HFF-Myc (cell line): ENCODE data around the gene CORO7.

Experiments used
- DNase-seq: peaks from one replicate; pipeline ENCODE4 v3.0.0-alpha.2; 2011; ENCODE audit warnings: low read depth; ENCODE audit errors: extremely low read depth
- H3K4me3 ChIP-seq: replicated peaks from 2 replicates; pipeline ENCODE4 v1.5.1; 2011; ENCODE audit warnings: low read depth, mild to moderate bottlenecking, control low read depth, low read length
- CTCF ChIP-seq: IDR thresholded peaks from 2 replicates; pipeline ENCODE4 v1.5.1; 2012; ENCODE audit warnings: mild to moderate bottlenecking, low read depth, low read length, control low read depth; ENCODE audit errors: missing control alignments

CORO7 gene

GRCh38 chr16:4373356-4373908 is 43.0 kb downstream of the CORO7 start:
- TF ChIP-seq CTCF, result no peak
- DNase-seq, result no peak
- H3K4me3 ChIP-seq, result peak overlapping the region; percentile 97

GRCh38 chr16:4372578-4373355 is 43.6 kb downstream of the CORO7 start:
- no peak for TF ChIP-seq CTCF
- peak overlapping the region; percentile 97 for H3K4me3 ChIP-seq
- DNase-seq, result no peak

GRCh38 chr16:4372001-4372577 is 44.3 kb downstream of the CORO7 start:
- peak overlapping the region; percentile 97 for H3K4me3 ChIP-seq
- TF ChIP-seq CTCF, result no peak
- DNase-seq, result no peak

GRCh38 chr16:4371357-4372000 is 44.9 kb downstream of the CORO7 start, which contains the start of gene VASN:
TSS of gene VASN (plus strand) at chr16:4371848. CDS start at chr16:4380878, 9,030 bp downstream.
- no peak for DNase-seq
- peak within 1 kb of the TSS; percentile 97 for H3K4me3 ChIP-seq
- TF ChIP-seq CTCF, result no peak

GRCh38 chr16:4370570-4371356 is 45.6 kb downstream of the CORO7 start:
- no peak for TF ChIP-seq CTCF
- no peak overlapping the region for H3K4me3 ChIP-seq
- no peak for DNase-seq

GRCh38 chr16:4370151-4370550 is 46.2 kb downstream of the CORO7 start:
- H3K4me3 ChIP-seq, result no peak overlapping the region

More at GRCh38 chr16:4370151-4370550, 46.2 kb downstream of the CORO7 start:
- no peak for TF ChIP-seq CTCF
- DNase-seq, result no peak
